GM19099 (cell line): ENCODE measurements around the gene DNM3.
A peak's percentile ranks its signal among the peaks of the same experiment; 100 is the strongest.

Experiments used
- POLR2A ChIP-seq: IDR thresholded peaks from 3 replicates; pipeline ENCODE4 v1.6.1; 2011; ENCODE audit warnings: low read depth; ENCODE audit not compliant: insufficient read length; ENCODE audit errors: extremely low read depth

The DNM3 gene

DNA sequence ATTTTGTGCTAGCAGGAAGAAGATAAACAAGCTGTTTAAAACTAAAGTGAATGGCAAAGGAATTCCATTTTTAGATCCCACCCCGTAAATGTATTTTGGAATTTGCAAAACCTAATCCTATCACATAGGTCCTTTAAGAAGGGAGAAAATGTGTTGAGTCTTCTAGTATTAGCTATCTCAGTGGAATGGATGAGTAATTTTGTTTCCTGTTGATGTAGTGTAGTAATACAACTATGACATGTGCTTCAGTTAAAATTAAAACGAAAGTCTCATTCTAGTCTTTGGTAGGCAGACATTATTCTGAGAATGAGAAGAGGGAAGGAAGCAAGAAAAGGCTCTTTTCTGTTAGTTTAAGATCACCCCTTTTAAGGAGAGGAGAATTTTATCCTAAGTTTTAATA is 313.3 kb downstream of the DNM3 start:
- TF ChIP-seq POLR2A: no peak

DNA sequence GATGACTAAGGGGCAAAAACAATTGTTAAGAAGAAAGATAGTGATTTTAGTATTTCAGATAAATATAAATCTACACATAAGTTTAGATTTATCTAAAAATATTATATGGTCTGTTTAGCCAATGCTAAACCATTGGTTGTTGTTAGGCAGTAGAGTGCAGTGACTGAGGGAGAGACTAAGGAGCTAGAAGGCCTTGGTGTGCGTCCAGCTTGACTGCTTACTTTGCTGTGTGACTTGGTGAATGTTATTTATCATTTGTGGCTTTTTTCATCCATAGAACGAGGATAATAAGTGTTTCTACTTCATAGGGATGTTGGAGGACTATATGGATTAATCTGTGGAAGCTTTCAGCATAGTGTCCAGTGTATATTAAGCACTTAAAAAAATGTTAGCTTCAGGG is 314.5 kb downstream of the DNM3 start:
- no peak for TF ChIP-seq POLR2A

DNA sequence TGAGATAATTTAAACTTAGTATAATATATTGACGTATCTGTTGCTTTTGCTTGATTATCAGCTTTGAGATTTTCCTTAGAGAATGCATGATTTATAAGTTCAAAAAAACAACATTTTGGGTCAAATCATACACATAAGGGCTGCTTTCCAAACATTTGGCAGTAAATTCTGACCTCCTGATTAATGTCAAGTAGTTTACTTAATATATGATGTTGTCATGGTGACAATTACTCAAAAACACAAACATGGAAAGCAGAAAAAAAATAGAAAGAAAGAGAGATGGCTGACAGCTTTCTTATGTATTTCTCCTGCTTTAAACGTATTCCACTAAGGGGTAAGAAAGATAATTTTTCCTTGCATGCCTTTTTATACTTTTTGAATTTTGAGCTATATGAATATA is 320.9 kb downstream of the DNM3 start:
- TF ChIP-seq POLR2A: no peak

DNA sequence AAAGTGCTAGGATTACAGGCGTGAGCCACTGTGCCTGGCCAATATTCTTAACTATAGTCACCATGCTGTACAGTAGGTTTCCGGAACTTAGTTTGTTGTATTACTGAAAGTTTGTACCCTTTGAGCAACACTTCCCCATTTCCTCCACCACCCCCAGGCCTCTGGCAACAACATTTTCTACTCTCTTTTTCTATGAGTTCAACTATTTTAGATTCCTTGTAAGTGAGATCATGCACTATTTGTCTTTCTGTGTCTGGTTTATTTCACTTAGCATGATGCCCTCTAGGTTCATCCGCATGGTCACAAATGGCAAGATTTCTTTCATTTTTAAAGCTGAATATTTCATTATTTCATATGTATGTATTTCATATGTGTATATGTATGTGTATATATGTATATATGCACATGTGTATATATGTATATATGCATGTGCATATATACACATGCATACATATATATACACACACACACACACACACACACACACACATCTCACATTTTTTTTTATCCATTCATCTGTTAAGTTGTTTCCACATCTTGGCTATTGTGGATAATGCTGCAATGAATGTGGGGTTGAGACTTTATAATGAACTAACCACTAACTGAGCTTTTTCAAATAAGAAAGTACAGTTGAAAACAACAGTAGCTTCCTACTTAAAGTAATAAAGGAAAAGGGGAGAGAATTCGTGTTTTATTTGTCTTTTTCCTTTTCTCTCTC is 322.4 kb downstream of the DNM3 start:
- no peak for TF ChIP-seq POLR2A

DNA sequence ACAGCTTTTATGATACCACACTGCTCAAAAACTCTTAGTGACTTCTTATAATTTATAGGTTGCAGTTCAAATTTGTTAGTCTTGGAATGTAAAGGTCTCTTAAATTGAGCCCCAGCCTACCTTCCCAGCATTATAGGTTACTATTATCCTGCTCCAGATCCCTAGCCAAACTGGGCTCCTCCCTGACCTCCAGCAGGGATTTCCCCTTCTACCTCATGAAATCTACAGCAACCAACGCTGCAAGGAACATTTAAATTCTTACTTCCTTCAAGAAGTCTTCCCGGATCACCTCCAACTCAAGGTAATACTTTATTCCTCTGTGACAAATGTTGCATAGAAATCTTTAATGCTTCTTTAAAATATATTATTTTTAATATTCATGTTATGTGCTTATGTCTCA is 324.1 kb downstream of the DNM3 start:
- TF ChIP-seq POLR2A: no peak

DNA sequence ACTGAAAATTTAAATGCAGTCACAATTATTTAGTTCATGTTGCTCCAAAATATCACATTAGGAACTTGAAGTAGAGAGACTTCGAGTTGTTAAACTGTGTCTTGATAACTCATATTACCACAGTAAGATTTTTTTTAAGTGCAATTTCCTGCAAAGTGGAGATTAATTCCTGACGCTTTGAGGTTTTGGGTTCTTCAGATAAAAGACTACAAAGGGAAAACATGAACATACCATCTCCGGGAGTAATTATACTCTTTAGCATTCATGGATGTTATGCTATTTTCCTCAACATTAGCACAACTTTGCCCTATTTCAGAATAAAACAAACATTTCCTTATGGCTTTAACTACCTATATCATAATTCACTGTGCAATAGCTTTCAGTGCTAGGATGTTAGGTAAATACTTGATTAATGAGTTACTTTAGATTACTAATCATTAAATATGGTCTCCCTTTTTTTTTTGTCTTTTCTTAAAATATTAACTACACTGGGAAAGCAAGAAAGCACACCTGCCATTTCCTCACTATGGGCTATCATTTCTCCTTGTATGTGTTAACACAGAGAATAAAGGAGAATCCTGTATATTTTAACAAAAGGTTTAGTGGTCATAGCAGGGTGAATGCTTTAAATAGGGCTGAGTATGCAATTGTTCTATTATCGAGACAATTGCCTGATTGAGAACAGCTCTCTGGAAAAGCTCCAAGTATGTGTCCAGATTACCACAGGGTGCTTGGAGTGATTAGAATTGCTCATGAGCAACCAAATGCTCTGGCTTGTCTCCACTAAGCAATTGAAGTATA is 326.7 kb downstream of the DNM3 start:
- no peak for TF ChIP-seq POLR2A

DNA sequence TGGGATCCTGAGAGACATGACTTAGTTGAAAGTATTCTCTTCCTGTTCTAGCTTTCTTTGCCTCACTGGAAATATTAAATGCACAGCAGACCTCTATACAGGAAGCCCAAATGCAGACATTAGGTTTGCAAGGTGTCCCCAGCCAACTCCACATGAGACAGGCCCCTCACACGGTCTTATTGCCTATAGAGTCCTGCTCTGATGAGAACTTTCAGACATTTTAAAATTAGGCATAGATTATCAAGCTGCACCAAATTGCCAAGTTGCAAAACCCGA is 327.2 kb downstream of the DNM3 start:
- no peak for TF ChIP-seq POLR2A

DNA sequence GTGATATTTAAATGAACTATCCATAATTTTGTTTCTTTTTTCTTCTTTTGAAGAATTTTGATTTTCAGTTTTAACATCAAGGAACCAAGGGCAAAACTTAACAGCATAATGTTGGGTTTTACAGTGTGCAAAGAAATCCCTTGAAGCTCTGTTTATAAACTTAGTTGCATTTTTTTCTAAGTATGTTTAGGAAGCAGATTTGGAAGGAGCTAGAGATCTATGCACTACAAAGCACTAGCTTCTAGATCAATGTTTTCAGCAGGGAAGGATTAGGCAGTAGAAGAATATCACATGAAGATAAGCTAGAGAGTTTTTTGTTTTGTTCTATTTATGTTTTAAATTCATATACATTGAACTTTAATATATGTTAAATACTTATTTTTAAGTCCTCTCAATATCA is 328.5 kb downstream of the DNM3 start:
- no peak for TF ChIP-seq POLR2A

DNA sequence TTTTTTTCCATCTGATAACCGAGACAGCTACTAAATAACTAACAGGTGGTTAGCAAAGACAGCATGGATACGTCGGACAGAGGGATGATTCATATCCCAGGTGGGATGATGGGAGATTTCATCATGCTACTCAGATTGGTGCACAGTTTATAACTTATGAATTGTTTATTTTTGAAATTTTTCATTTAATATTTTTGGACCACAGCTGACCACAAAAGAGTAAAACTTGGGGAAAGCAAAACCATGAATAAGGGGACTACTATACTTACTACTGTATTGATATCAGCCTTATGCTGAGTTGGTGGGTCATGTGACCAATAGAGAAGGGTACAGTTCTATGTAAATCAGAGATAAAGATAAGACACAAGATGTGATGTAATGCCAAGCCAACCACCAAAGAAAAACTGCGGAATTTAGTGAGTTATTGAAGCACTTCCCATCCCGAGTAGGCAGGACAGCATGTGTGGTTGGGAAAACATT is 331.1 kb downstream of the DNM3 start:
- no peak for TF ChIP-seq POLR2A

DNA sequence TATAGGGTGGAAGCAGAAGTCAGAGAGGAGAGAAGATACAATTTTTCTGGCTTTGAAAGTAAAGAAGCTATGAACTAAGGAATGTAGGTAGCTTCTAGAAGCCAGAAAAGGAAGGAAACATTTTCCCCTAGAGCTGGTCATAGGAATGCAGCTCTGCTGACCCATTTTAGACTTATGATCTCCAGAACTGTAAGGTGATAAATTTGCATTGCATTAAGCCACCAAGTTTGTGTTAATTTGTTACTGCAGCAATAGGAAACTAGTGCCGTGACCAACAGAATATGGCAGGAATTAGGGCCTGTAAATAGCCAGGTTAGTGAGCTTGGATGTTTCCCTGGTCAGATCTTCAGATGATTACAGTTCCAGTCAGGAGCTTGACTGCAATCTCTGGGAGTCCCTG is 334.9 kb downstream of the DNM3 start:
- TF ChIP-seq POLR2A: no peak

DNA sequence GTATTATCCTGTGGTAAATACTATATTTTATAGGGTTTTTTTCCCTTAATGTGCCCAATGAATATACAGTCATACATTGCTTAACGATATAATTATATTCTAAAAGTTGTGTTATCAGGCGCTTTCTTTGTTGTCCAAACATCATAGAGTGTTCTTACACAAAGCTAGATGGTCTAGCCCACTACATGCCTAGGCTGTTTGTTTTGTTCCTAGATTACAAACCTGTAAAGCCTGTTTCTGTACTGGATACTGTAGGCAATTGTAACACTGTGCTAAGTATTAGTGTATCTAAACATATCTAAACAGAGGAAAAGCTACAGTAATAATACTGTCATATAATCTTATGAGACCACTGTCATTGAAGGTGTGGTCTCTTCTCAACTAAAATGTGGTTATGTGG is 336.6 kb downstream of the DNM3 start:
- TF ChIP-seq POLR2A: no peak

DNA sequence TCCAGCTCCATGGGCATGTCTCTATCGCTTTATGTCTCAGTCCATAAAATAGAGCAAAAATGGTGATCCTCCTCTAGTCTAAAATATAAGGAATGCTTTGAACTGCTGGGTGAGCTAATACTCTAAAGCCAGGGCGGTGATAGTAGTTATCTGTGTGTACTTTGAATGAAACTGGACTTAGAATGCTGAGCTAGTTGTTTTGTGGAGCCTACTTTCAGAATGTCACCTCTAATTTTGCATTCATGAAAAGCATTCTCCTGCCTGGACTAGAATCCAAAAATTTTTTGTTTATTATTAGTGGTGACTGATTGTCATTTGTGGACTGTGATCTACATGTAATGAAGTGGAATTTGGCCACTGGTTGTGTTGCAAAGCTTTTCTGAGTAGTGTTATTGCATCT is 337.6 kb downstream of the DNM3 start:
- no peak for TF ChIP-seq POLR2A

DNA sequence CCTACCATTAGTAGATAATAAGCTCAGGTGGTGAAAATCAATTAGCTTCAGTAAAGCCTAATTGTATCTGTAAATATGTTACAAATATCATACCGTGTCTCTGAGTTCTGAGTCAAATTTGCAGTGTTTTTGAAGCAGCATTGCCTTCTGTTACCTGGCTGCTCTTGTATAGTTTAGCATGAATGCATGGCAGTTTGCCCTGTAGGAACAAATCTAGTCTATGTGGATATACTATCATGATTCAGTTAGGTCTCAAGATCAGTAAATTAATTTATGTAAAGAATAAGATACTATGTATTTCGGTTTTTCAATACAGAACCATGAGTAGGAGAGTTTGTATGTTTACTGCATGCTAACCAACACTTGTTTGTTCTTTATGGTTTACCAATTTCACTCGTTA is 338.6 kb downstream of the DNM3 start:
- no peak for TF ChIP-seq POLR2A

DNA sequence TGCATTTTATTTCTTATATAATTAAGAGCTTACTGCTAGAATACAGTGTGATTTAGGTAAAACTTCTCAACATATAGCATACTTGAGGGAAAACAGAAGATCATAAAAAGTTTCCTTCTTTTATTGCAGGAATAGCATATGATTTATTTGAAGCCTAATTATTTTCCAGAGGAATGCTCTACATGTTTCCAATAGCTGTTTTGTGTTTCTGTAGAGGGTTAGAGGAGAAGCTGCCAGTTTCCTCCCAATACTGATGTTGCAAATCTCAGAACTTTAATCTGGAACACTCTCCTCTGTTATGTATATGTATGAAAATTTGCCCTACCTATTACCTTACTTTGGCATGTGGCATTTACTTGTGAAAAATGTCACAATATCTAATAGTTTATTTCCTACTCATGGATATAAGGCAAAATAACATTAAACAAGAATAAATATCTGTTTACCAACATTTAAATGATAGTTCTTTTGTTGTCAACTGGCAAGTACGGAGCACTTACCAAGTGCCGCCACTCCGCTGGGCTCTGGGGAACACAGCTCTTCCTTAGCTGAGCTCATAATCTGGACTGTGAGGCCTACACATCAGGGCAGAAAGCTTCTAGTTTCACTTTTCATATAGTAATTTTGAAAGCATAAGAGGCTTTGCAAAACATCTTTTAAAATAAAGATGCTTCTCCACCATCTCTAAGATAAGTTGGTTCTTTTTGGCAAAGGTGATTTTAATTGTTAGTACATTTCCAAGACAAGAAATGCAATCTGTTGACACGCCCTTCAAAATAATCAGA is 339.4 kb downstream of the DNM3 start:
- peak; percentile 57 for TF ChIP-seq POLR2A

DNA sequence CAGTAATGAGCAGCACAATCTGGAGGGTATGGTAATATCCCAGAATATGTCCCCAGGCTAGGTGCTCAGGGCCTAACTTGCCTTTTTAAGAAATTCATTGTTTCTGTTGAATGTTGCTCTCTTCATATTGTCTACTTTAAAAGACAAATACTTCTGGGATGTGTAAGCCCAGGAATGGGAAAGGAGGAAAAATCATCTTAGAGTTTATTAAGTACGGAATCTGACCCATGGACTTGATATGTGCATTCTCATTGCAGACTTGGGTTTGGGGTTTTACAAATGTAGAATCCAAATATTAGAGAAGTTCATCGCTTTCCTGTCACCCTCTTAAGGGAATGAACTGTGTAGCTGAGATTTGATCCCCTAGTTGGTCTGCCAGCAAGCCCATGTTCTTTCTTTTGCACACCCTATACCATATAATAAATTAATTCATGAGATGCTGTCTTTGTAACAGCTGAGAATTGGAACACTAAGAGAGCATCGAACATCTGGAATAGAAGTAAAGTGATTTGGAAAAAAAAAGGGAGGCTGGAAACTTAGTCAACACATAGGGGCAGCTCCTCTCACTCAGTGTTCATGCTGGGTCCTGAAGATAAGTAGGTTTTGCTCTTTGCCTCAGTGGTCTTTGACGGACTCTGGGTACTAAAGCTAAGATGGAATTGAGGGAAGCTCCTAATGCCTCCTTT is 343.4 kb downstream of the DNM3 start:
- TF ChIP-seq POLR2A: no peak

DNA sequence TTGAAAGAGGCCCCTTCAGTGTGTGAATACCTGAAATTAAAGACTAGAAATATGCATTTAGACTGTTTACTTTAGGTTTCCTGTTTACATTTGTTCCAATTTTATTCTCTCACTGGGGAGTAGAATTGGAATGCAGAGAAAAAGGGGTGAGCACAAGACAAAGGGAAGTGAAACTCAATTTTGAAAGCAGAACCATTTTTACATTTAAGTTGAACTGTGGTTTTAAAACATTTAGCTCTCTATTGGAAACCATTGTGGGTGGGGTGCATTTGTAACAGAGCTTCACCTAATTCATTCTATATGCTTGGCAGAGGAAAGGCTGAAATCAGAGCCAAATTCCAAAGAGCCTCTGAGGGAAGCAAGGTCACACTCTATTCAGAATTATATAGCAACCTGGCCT is 343.9 kb downstream of the DNM3 start:
- TF ChIP-seq POLR2A: no peak

DNA sequence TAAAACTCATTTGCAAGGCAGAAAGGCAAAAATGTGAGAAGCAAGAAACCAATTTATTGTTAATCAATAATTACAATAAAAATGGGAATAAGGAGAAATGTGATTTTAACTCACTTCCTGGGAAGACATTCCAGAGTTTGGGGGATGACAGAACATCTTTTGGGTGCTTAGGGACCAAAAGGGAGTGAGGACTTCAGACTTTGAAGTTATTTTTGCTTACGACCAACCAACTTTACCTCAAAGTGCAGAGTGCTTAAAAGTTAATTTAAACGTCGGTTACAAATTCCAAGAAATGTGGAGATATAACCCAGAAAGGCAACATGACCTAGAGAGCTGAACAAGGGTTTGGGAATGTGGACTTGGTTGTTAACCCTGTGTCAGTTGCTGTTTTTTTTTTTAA is 344.7 kb downstream of the DNM3 start:
- no peak for TF ChIP-seq POLR2A
